Spleen (tissue), 11 donors: ENCODE results near the gene CS. TPM values are rescaled to one million over a fixed set of nuclear protein-coding genes. Genes with fewer than 3 reads are reported as not detected.

Source experiments
- DNase-seq: peaks from one replicate; pipeline ENCODE4 v3.0.0-alpha.2; 2020
- H3K27ac ChIP-seq, 8 donors: fragments of 200-600 bp; sonication (generic) in 7 of 8; 1 replicate in 4 of 8; 2 replicates in 4 of 8; pipeline versions ENCODE4 v1.5.0 to v1.8.0; 2016 to 2021; ENCODE audit warnings: inconsistent platforms in 4 of 8, mild to moderate bottlenecking in 4 of 8, moderate library complexity in 1 of 8
- H3K27me3 ChIP-seq, 7 donors: fragments of 200-600 bp; sonication (generic) in 6 of 7; replicated peaks in 1 of 7; 1 replicate in 4 of 7; 2 replicates in 3 of 7; pipeline versions ENCODE4 v1.5.0 to v1.8.0; 2016 to 2021; ENCODE audit warnings: inconsistent platforms in 3 of 7, mild to moderate bottlenecking in 1 of 7
- H3K36me3 ChIP-seq, 6 donors: fragments of 200-600 bp; sonication (generic) in 5 of 6; 1 replicate in 4 of 6; 2 replicates in 2 of 6; pipeline versions ENCODE4 v1.5.0 to v1.8.0; 2016 to 2021; ENCODE audit warnings: inconsistent platforms in 2 of 6
- H3K4me1 ChIP-seq, 6 donors: fragments of 200-600 bp; sonication (generic) in 5 of 6; 1 replicate in 3 of 6; 2 replicates in 3 of 6; pipeline versions ENCODE4 v1.5.0 to v1.8.0; 2016 to 2021; ENCODE audit warnings: inconsistent platforms in 3 of 6
- H3K4me3 ChIP-seq, 8 donors: fragments of 200-600 bp; sonication (generic) in 7 of 8; 1 replicate in 4 of 8; 2 replicates in 4 of 8; pipeline versions ENCODE4 v1.5.0 to v1.8.0; 2016 to 2021; ENCODE audit warnings: inconsistent platforms in 4 of 8, mild to moderate bottlenecking in 4 of 8, moderate library complexity in 2 of 8
- H3K9me3 ChIP-seq, 8 donors: fragments of 200-600 bp; sonication (generic) in 7 of 8; 1 replicate in 4 of 8; 2 replicates in 4 of 8; pipeline versions ENCODE4 v1.5.0 to v1.8.0; 2016 to 2021; ENCODE audit warnings: inconsistent platforms in 4 of 8
- POLR2A ChIP-seq, 3 donors: fragments of 450-650 bp; IDR thresholded peaks; one replicate each; pipeline ENCODE4 v1.5.1; 2017; ENCODE audit warnings: antibody characterized with exemption in 3 of 3, mild to moderate bottlenecking in 1 of 3
- POLR2AphosphoS5 ChIP-seq, 3 donors: sonication (generic); formaldehyde crosslinking; IDR thresholded peaks; one replicate each; pipeline ENCODE4 v1.5.1; 2017; ENCODE audit warnings: antibody characterized with exemption in 3 of 3
- WGBS, 5 donors: extraction: QIAGEN DNeasy Blood & Tissue Kit in 3 of 5; methylation state at CpG; one replicate each; pipeline versions ENCODE4 v1.1.5 to v1.1.7; 2013 to 2018; 5-methylcytosine and 5-hydroxymethylcytosine counted together
- intact Hi-C: fragments of 100-400 bp; cut with DNase I; formaldehyde crosslinking; loops from one replicate; pipeline ENCODE4 v1.15.0; 2023; ENCODE audit warnings: low total_unique reads
- polyA plus RNA-seq, 3 donors: library from polyadenylated mRNA; stranded (reverse); fragments of 200-250 nt; gene quantifications; one replicate each; pipeline ENCODE4 v1.2.1, GENCODE V29; 2013
- total RNA-seq, 7 donors: library from RNA; depleted of rRNA in 3 of 7; stranded (reverse); fragments of >200 nt in 3 of 7; fragmentation: NEBNext Ultra II Directional in 4 of 7; extraction: Animal tissue kit (Norgen Biotek cat#: 25700) in 4 of 7; gene quantifications; one replicate each; pipeline versions ENCODE4 v1.1.0 to v1.2.1, GENCODE V29; 2016 to 2021
- TF ChIP-seq, protein P1 (sequence below), 11 experiments: fragments of 200-600 bp in 7 of 11; fragments of 450-650 bp in 4 of 11; sonication (generic) in 4 of 11; IDR thresholded peaks in 8 of 11; conservative IDR thresholded peaks in 3 of 11; 1 replicate in 7 of 11; 2 replicates in 4 of 11; pipeline versions ENCODE4 v1.4.0 to v1.8.0; 2016 to 2021; ENCODE audit warnings: antibody characterized with exemption in 11 of 11, inconsistent platforms in 4 of 11, mild to moderate bottlenecking in 1 of 11
- donor health status: healthy with polysubstance abuse.
- donor health status: DM: no; HTN: no; CAD: no; lungs with moderate emphysema.
- donor health status: DM: no; HTN: no; CAD: no.
- donor health status: Bipolar disorder and iron deficiency.
- donor health status: healthy.
- donor health status: DM: no; HTN: no; CAD: no.
- donor health status: DM: yes; HTN: yes; CAD: no.

The CS gene
- total and polyA plus RNA-seq, 10 donors: 35.6 to 141 (median 125) TPM

DNA sequence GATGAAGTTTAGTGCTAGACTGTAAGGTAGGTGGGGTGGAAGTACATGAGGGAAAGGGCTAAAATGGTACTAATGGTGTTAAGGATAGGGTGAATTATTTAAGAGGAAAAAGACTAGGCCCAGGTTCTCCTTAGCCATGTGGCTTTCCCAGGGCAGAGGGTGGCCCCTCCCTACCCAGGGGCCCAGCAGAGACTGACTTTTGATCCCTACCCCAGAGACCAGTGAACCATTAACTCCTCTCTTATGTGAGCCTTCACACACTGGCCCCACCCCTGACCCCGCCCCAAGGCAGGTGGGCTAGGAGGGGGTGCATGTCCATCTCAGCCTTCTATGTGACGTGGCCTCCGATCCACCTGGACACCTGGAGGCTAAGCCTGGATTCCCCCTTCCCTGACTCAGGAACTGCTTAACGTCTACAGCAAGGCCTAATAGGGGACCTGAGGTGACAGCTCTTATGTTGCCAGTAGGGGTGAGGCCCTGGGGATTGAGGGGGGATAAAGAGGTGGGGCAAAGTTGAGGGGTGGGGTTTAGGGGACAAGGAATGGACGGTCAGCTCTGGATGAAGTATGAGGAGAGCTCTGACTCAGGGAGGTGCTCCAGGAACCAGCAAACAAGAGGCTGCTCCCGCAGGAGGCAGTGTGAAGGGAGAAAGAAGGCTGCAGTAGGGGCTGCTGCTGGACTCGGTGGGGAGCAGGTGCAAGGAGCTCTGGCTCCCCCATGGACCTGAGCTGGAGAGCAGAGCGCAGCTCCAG lies 69.5 kb downstream of the CS start:
- Histone ChIP-seq H3K27me3 (no peaks in the 10 kb centered on the region), H3K4me3 (no peak overlapping the region), H3K36me3 (peaks cover 0 to 37% (median 7%) of the 10 kb centered on the region in 6 donors), H3K9me3 (no peaks in the 10 kb centered on the region), H3K27ac (no peak overlapping the region), H3K4me1 (peaks cover 0 to 4% (median under 1%) of the 10 kb centered on the region in 6 donors)
- TF ChIP-seq POLR2AphosphoS5 (IDR thresholded peaks at IDR 0.05): no peak
- no peak for TF ChIP-seq POLR2A (IDR thresholded peaks at IDR 0.05)
- TF ChIP-seq, protein P1, sequence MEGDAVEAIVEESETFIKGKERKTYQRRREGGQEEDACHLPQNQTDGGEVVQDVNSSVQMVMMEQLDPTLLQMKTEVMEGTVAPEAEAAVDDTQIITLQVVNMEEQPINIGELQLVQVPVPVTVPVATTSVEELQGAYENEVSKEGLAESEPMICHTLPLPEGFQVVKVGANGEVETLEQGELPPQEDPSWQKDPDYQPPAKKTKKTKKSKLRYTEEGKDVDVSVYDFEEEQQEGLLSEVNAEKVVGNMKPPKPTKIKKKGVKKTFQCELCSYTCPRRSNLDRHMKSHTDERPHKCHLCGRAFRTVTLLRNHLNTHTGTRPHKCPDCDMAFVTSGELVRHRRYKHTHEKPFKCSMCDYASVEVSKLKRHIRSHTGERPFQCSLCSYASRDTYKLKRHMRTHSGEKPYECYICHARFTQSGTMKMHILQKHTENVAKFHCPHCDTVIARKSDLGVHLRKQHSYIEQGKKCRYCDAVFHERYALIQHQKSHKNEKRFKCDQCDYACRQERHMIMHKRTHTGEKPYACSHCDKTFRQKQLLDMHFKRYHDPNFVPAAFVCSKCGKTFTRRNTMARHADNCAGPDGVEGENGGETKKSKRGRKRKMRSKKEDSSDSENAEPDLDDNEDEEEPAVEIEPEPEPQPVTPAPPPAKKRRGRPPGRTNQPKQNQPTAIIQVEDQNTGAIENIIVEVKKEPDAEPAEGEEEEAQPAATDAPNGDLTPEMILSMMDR (IDR thresholded peaks at IDR 0.05 in 8 of 11, conservative IDR thresholded peaks at IDR 0.05 in 3 of 11): no peak
- WGBS, 5 donors: 74 to 88% (median 84%) methylated on average over 6 to 8 of the region's 8 CpGs
- DNase-seq: no peak
- intact Hi-C loops: no loop called here

DNA sequence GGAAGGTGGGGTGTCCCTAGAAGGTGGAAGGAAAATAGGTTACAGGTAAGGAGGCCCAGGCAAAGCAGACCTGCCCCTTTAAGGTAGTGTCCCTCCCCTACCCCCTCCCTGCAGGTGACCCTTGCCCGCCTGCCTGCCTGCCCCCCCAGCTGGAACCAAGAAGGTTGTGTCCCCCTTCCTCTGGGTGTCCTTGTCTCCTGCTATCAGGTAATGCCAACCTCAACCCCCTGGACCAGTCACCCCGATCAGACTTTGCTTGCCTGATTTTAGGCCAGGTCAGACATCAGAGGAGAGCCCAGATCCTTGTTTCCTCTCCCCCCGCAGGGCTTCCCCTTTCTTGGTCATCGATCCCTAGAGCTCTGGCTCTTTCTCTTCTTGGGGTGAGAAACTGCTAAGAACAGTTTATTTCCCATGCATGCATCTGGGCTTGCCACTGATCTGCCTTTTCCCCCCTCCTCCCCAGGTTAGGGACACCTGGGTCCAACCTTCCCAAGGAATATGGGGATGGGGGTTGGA lies 70.2 kb downstream of the CS start, which contains the start of gene SLC39A5:
Gene SLC39A5, plus strand, starts transcription at position 136 of the 516 bp plus-strand sequence. CDS start 1,224 bp downstream, outside the sequence.
- H3K27me3 ChIP-seq: no peaks in the 10 kb centered on the region
- H3K4me1 ChIP-seq: peaks cover 2 to 10% (median 5%) of the 10 kb centered on the region in 6 donors
- TF ChIP-seq, protein P1 (IDR thresholded peaks at IDR 0.05 in 8 of 11, conservative IDR thresholded peaks at IDR 0.05 in 3 of 11): no peak
- TF ChIP-seq POLR2A (IDR thresholded peaks at IDR 0.05) (no peak), POLR2AphosphoS5 (IDR thresholded peaks at IDR 0.05) (no peak)
- DNase-seq: no peak
- WGBS, 5 donors: 64 to 71% (median 66%) methylated on average over 4 of the region's 4 CpGs
- H3K36me3 ChIP-seq: peaks cover 0 to 38% (median 7%) of the 10 kb centered on the region in 6 donors
- intact Hi-C loops: no loop called here
- H3K4me3 ChIP-seq: no peak within 1 kb of the TSS
- H3K27ac ChIP-seq: no peak within 1 kb of the TSS
- H3K9me3 ChIP-seq: no peaks in the 10 kb centered on the region

DNA sequence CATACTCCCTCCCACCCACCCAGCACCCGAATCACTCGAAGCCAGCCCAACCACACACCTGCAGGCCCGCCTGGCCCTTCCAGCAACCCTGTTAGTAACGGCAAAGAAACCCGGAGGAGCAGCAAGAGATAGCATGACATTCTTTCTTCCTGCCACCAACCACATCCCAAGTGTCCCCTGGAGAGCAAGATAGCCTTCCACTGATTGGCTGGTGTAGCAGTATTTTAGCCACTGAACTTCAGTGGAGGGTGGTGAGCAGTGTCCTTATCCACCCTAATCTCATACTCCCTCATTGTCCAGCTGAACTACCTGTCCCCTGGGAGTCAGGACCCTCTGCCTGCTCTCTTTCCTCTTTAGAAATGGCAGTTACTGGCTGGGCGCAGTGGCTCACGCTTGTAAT lies 71.0 kb downstream of the CS start:
- intact Hi-C loops: no loop called here
- no peak for DNase-seq
- no peaks in the 10 kb centered on the region for H3K9me3 ChIP-seq
- peaks cover 0 to 38% (median 7%) of the 10 kb centered on the region in 6 donors for H3K36me3 ChIP-seq
- no peak overlapping the region for H3K27ac ChIP-seq
- H3K27me3 ChIP-seq: no peaks in the 10 kb centered on the region
- no peak overlapping the region for H3K4me3 ChIP-seq
- 84 to 91% (median 87%) methylated on average over 4 to 7 of the region's 7 CpGs for WGBS, 5 donors
- H3K4me1 ChIP-seq: peaks cover 6 to 17% (median 12%) of the 10 kb centered on the region in 6 donors
- TF ChIP-seq POLR2A (IDR thresholded peaks at IDR 0.05) (no peak), POLR2AphosphoS5 (IDR thresholded peaks at IDR 0.05) (no peak)
- TF ChIP-seq, protein P1 (IDR thresholded peaks at IDR 0.05 in 8 of 11, conservative IDR thresholded peaks at IDR 0.05 in 3 of 11): no peak

DNA sequence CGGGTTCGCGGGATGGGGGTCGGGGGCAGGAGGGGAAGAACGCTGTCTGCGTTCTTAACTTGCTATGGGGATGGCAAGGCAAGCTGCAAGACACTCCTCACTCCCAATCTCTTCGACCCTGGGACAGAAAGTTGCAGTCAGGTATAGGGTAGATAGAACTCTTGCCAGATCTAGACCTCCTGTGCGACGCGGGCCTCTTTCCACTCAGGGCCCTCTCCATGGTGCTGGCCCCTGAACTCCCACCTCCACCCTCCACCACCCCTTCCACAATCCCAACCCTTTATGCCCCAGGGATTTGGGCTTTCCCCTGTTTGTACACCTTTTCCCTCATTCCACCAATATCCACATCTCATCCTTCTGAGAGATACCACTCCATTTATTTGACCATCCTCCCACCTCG lies 75.2 kb downstream of the CS start:
- no peak for TF ChIP-seq POLR2AphosphoS5 (IDR thresholded peaks at IDR 0.05)
- TF ChIP-seq, protein P1 (IDR thresholded peaks at IDR 0.05 in 8 of 11, conservative IDR thresholded peaks at IDR 0.05 in 3 of 11): no peak
- Histone ChIP-seq H3K4me3 (peak overlapping the region in 7 of 8 donors; percentile 37 to 72 (median 61)), H3K27me3 (no peaks in the 10 kb centered on the region), H3K36me3 (peaks cover 0 to 38% (median 7%) of the 10 kb centered on the region in 6 donors), H3K4me1 (peaks cover 33 to 51% (median 45%) of the 10 kb centered on the region in 6 donors), H3K27ac (peak overlapping the region in 7 of 8 donors; percentile 75 to 97 (median 95)), H3K9me3 (no peaks in the 10 kb centered on the region)
- intact Hi-C loops: no loop called here
- 70 to 82% (median 76%) methylated on average over 11 of the region's 11 CpGs for WGBS, 5 donors
- DNase-seq: no peak
